Panc1 (cell line): ENCODE data around the gene VWA8.

Experiments
- CTCF ChIP-seq: fragments of 450-650 bp; IDR thresholded peaks from 2 replicates; pipeline ENCODE4 v1.5.1; 2017; ENCODE audit warnings: mild to moderate bottlenecking
- POLR2AphosphoS5 ChIP-seq: IDR thresholded peaks from 2 replicates; pipeline ENCODE4 v1.6.1; 2012; ENCODE audit warnings: mild to moderate bottlenecking, low read depth, low read length, moderate library complexity
- SIN3A ChIP-seq: IDR thresholded peaks from 2 replicates; pipeline ENCODE4 v1.6.1; 2012; ENCODE audit warnings: low read depth, mild to moderate bottlenecking, low read length, moderate library complexity, borderline replicate concordance; ENCODE audit not compliant: insufficient read depth
- TCF7L2 ChIP-seq: IDR thresholded peaks from 2 replicates; pipeline ENCODE4 v1.6.1; 2011; ENCODE audit warnings: mild to moderate bottlenecking, low read depth, low read length, inconsistent platforms

GRCh38 chr13:41985788-41986508, 25.0 kb upstream of the VWA8 start:
- TF ChIP-seq TCF7L2 = no peak
- no peak for TF ChIP-seq CTCF
- no peak for TF ChIP-seq SIN3A
- no peak for TF ChIP-seq POLR2AphosphoS5
